ENCODE results near the gene NLRP8.
"Not testable (repeated sequence)": the region's sequence is repeated elsewhere in the genome, so short reads cannot be mapped to it uniquely, and the experiment has no call there.

Gene NLRP8

GRCh38 chr19:55980415-55980814 lies 32.8 kb downstream of the NLRP8 start:
- DNase-seq = no peak

GRCh38 chr19:55985254-55985653 lies 37.6 kb downstream of the NLRP8 start:
- no peak for DNase-seq

GRCh38 chr19:55986487-55986886 lies 38.9 kb downstream of the NLRP8 start, which contains the start of gene NLRP5:
TSS of gene NLRP5 (plus strand) at chr19:55986775.
- peak in 1 of 2 experiments; percentile 28 for DNase-seq

GRCh38 chr19:55990831-55991230 lies 43.2 kb downstream of the NLRP8 start:
- DNase-seq = no peak

GRCh38 chr19:55993492-55993891 lies 45.9 kb downstream of the NLRP8 start:
- DNase-seq = no peak

- no peak for DNase-seq
Observed at GRCh38 chr19:56014765-56015164, 67.1 kb downstream of the NLRP8 start.

- DNase-seq = no peak
Observed at GRCh38 chr19:56015756-56016155, 68.1 kb downstream of the NLRP8 start.

- DNase-seq = not testable (repeated sequence)
Observed at GRCh38 chr19:56019325-56019724, 71.7 kb downstream of the NLRP8 start.

GRCh38 chr19:56020355-56020975 lies 72.8 kb downstream of the NLRP8 start:
- DNase-seq = not testable (repeated sequence)

GRCh38 chr19:56026769-56027168 lies 79.1 kb downstream of the NLRP8 start:
- no peak for DNase-seq

Measured in NCI-H2081 (cell line).